GM19035 (cell line): ENCODE results near the gene ABLIM2.

Source experiments
- ATAC-seq: cut with Tn5 transposase; IDR thresholded peaks from one replicate; pipeline ENCODE4 v1.9.1; 2021; ENCODE audit not compliant: unreplicated experiment

ABLIM2 gene

DNA sequence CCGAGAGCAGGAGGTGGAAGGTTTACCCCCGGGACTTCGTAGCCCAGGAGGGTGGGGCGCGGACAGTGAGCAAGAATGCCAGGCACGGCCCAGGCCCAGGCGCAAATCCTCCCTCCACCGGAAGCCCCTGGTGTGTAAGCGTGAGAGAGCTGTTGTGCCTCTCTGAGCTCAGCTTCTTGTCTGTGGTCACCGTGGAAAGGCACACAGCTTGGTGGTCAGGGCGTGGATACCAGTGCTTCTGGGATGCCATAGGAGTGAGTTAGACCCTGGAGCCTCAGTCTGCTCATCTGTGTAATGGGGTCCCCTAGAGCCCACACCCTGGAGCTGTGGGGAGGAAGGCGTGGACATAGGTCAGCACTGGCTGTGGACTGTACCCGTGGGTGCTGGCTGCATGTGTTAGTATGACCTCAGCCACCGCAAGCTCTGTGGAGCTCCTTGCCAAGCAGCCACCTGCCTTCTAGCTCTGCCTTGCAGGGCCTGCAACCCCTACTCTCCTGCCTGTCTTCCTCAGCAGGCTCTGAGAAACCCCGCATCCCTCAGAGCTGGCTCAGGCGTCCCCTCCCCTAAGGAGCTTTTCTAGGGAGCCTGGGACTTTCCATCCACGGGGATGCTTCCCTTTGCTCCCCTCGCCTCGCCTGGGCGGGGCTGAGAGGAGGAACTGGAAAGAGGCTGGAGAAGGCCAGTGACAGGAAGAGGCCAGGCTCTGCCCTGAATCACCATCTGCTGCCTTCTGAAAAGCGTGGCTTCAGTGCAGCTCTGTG lies 190.9 kb downstream of the ABLIM2 start:
- no peak for ATAC-seq

DNA sequence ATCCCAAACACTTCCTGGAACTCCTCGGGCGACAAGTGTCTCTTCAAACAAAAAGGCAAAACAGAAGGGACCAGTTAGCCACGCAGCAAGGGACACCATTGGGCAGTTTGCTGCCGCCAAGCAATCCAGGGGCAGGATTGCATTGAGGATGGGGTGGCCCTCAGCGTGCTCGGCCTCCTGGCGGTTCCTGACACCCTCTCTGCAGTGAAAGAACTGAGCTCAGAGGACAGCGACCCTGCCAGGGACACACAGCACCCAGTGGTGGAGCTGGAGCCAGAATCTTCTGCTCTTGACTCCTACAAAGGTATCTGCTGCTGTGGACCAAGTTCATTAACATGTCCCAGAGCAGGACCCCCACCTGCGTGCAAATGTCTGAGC lies 191.6 kb downstream of the ABLIM2 start:
- no peak for ATAC-seq

DNA sequence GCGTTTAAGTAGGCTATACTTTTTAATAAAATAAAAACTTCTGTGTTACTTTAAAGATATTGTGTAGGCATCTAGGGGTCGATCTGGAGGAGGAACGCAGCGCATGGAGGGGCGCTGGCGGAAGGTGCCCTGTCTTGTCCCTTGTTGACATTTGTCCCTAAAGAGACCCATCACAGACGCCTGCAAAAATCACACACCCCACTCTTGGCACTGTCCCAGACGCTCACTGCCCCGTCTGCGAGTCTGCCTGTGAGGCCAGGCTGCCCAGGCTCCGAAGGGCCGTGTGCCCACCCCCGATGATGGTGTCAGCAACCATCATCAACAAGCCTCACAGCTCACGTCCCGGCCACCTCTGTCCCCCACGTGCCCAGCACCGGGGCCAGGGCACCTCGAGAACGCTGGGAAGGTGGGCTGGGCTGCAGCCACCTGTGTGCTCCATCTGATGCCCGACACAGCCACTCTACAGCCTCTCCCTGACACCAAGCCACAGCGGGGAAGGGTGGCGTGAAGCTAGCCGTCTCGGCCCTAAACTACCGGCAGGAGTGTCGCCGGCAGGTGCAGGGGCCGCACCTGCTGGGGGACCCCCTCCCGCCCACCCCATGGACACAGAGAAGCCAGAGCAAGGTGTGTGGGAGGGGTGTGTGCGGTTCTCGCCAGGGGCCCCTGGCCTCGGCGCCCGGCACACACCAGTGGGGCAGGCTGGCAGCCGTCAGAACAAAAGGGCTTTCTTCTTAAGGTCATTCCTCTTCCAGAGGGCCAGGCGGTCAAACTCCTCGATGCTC lies 192.1 kb downstream of the ABLIM2 start:
- no peak for ATAC-seq

DNA sequence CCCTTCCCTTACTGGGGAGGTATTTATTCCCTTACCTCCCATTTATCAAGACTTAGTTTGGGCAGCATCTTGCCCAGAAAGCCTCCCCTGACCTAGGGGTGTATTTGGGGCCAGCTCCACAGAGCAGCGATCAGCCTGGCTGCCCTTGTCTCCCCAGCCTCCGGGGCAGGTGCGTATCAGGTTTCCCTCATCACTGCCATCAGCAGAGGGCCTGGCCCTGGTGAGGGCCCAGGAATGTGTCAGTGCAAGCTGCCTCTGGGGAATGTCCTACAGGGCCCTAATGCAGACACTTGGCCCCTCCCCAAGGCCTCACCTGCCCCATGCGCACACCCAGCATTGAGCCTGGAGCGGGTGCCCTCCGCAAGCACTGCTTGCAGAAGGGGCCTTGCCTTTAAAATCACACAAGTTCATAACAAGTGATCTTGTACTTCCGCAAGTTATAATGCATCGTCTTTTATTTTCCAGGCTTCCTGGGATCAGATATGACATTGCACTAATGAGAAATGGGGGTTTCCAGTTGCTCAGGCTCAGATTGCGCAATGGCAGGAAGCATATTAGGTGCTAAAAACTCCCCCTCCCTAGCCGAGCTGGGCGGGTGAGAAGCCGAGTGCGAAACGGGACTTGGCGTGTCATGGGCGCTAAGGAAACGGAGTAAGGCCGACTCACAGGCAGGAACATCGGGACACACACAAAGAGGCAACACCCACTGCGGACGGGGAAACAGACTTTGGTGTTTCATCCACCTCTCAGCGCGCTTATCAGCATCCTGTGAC lies 193.5 kb downstream of the ABLIM2 start:
- no peak for ATAC-seq

DNA sequence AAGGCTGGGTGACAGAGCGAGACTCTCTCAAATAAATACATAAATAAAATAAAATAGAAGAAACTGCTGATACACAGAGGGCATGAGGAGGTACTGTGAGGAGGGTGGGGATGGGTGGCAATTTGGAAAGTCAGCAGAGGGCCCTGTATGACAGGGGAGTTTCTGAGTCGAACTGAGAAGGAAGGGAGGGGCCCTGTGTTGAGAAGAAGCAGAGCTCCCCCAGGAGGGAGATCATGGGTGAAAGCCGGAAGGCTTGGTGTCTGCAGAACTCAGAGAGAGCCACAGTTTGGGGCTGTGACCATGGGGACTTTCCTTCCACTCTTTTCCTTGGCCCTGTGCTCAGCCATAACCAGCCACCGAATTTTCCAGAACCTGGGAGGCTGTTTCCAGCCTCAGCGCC lies 194.2 kb downstream of the ABLIM2 start:
- no peak for ATAC-seq

GRCh38 chr4:7963691-7964090 lies 194.9 kb downstream of the ABLIM2 start:
- ATAC-seq: no peak

DNA sequence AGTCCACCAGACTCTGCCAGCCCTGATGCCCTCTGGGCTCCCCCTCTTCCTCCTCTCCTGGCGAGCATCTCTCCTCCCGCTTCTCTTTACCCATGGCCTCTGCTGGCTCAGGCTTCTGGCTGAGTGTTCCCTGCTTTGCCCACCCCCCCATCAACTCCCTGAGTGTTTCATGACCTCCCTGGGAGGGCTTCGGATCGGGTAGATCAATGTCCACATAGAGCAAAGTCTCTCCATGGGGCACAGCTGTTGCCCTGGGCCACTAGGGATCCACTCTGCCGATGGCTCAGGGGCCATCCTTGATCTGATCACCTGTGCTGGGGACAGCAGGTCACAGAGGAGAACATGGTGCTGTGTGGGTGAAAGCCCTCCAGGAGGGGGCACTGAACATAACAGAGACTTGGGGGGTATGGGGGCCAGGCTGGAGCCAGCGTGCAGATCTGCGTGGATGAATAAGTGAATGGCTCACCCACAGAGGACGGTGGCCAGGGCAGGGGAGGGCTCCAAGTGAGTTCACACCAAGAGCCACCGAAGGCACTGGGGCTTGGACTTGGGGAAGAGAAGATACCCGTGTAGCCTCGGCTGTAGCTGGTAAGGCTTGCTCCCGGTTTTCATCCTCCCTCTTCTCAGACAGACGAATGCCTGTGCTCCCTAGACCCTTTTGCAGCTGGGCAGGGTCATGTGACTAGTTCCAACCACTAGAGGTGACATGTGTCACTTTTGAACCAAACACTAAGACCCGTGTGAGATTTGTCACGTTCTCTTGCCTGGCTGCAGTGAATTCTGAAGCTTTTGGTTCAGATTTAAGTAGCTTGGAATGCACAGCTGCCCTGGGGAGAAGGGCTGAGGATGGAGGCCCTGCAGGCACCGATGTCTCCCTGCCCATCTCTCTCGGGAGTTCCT lies 195.8 kb downstream of the ABLIM2 start:
- ATAC-seq: no peak

GRCh38 chr4:7960790-7961655 lies 197.6 kb downstream of the ABLIM2 start:
- peak; percentile 50 for ATAC-seq

GRCh38 chr4:7960017-7960789 lies 198.4 kb downstream of the ABLIM2 start:
- ATAC-seq: no peak

DNA sequence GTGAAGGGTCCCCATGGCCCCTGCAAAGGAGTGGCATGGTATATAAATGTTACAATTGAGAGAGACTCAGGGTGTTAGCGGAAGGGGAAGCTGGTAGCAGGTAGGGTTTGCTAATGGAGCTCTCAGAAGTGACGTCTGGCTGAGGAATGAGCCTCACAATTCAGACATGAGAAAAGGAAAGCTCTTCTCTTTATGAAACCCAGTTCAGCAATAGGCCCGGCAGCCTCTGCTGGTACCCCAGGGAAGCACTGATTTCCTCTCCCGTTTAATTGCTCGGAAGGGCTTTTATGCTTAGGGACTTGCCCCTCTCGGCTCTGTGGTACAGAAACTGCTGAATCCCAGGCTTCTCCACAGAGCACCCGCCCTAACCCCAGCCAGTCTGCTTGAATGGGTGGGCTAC lies 199.5 kb downstream of the ABLIM2 start:
- ATAC-seq: no peak

GRCh38 chr4:7956934-7957656 lies 201.5 kb downstream of the ABLIM2 start:
- ATAC-seq: no peak

DNA sequence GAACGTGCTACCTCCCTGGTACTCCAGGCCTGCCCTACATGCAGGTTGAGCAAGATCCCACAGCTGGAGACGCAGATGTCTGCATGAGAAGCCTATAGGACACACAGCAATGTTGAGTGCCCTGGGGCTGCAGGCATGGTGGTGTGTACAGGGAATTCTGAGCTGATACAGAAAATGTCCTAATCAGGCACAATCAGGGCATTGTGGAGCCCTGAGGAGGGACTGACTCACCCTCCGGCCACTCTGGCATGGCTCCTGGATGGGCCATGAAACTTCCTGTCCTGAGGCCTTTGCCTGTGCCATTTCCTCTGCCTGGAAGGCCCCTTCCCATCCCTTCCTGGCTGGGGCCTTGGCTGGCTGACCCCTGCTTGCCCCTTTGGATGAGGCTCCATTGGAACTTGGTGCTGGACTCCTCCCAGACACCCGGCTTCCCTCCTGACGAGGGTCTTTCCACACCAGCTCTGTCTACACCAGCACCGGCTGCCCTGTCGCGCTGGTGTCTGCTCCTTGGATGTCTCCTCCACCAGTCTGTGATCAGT lies 202.3 kb downstream of the ABLIM2 start:
- no peak for ATAC-seq

GRCh38 chr4:7955393-7955792 lies 203.2 kb downstream of the ABLIM2 start:
- ATAC-seq: no peak

GRCh38 chr4:7952615-7953014 lies 206.0 kb downstream of the ABLIM2 start:
- no peak for ATAC-seq

GRCh38 chr4:7950301-7951092 lies 208.1 kb downstream of the ABLIM2 start:
- no peak for ATAC-seq

DNA sequence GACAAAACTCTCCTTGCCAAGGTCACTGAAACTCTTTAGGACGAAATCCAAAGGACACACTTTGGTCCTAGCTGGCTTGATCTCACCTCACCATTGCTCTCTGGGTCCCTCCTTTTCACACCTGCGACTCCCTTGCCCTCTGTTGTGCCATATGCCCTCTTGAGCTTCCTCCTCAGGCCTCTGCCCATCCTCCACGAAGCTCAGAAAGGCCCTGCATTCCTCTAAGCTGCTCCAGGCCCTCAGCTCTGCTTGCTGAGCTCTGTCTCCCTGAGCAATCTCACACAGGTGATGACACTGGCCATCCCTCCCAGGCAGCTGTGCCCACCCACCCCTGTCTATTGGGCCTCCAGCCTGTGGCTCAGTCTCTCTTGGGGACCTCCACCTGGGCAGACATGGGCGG lies 208.9 kb downstream of the ABLIM2 start:
- ATAC-seq: no peak

- no peak for ATAC-seq
Measured at GRCh38 chr4:7947927-7948326, 210.7 kb downstream of the ABLIM2 start.
